ENCODE measurements around the gene GADL1.

DNA sequence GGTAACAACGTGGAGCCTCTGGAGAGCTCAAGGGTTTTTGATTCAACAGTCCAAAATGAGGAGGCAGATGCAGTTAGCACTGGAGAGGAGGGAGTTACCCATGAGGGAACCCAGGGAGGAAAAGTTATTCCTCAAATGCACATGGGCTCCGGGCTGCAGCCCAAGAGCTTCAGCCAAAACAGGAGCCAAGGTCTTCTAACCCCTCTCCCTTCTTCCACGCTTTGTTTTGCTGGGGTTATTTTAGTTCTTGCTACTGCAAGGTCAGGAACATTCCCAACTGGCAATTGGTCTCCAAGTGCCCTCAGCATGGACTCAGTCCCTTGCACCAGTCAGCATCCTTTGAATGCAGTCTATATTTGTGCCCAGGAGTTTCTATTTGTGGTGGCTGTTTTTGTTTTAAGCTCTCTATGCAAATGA, 198.1 kb downstream of the GADL1 start:
- TF ChIP-seq, protein P1, sequence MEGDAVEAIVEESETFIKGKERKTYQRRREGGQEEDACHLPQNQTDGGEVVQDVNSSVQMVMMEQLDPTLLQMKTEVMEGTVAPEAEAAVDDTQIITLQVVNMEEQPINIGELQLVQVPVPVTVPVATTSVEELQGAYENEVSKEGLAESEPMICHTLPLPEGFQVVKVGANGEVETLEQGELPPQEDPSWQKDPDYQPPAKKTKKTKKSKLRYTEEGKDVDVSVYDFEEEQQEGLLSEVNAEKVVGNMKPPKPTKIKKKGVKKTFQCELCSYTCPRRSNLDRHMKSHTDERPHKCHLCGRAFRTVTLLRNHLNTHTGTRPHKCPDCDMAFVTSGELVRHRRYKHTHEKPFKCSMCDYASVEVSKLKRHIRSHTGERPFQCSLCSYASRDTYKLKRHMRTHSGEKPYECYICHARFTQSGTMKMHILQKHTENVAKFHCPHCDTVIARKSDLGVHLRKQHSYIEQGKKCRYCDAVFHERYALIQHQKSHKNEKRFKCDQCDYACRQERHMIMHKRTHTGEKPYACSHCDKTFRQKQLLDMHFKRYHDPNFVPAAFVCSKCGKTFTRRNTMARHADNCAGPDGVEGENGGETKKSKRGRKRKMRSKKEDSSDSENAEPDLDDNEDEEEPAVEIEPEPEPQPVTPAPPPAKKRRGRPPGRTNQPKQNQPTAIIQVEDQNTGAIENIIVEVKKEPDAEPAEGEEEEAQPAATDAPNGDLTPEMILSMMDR (IDR thresholded peaks at IDR 0.05) = no peak
- TF ChIP-seq POLR2A (IDR thresholded peaks at IDR 0.05) = no peak

Data from tibial nerve (tissue), 3 donors.